ENCODE data around the gene ANKS3.

The ANKS3 gene

GRCh38 chr16:4734063-4734729 lies at the start of gene ANKS3, which contains the start of gene DNAAF8:
Gene ANKS3, minus strand, starts transcription at chr16:4734271. Its CDS starts 4,122 bp downstream, at chr16:4730149.
Gene DNAAF8, plus strand, starts transcription at chr16:4734537. Its CDS starts 1,978 bp downstream, at chr16:4736515.
- DNase-seq, result peak; percentile 75

- no peak for DNase-seq
These were observed 49.3 kb upstream of the ANKS3 start for GRCh38 chr16:4783251-4783950.

GRCh38 chr16:4780235-4780634 lies 46.2 kb upstream of the ANKS3 start:
- no peak for DNase-seq

- no peak for DNase-seq
These were observed 44.0 kb upstream of the ANKS3 start for GRCh38 chr16:4778050-4778392.

- DNase-seq, result no peak
These were observed 43.4 kb upstream of the ANKS3 start for GRCh38 chr16:4777339-4778049.

GRCh38 chr16:4776141-4776705 lies 42.2 kb upstream of the ANKS3 start:
- DNase-seq, result no peak

- no peak for DNase-seq
These were observed 40.9 kb upstream of the ANKS3 start for GRCh38 chr16:4775005-4775404.

GRCh38 chr16:4772351-4772750 lies 38.3 kb upstream of the ANKS3 start:
- DNase-seq, result no peak

GRCh38 chr16:4771646-4772045 lies 37.6 kb upstream of the ANKS3 start:
- DNase-seq, result no peak

GRCh38 chr16:4769306-4769638 lies 35.2 kb upstream of the ANKS3 start:
- no peak for DNase-seq

GRCh38 chr16:4768549-4769305 lies 34.7 kb upstream of the ANKS3 start:
- DNase-seq, result peak; percentile 58

GRCh38 chr16:4767872-4768548 lies 33.9 kb upstream of the ANKS3 start:
- DNase-seq, result no peak

- DNase-seq, result peak; percentile 91
These were observed 33.0 kb upstream of the ANKS3 start, which contains the start of gene ZNF500 for GRCh38 chr16:4766875-4767628. Gene ZNF500, minus strand, starts transcription at chr16:4767162. Its CDS starts 1,184 bp downstream, at chr16:4765978.

GRCh38 chr16:4765511-4766474 lies 31.7 kb upstream of the ANKS3 start:
- no peak for DNase-seq

GRCh38 chr16:4763791-4764190 lies 29.7 kb upstream of the ANKS3 start:
- no peak for DNase-seq

- DNase-seq, result no peak
These were observed 28.1 kb upstream of the ANKS3 start for GRCh38 chr16:4762205-4762604.

- DNase-seq, result no peak
These were observed 26.3 kb upstream of the ANKS3 start for GRCh38 chr16:4760221-4760910.

- no peak for DNase-seq
These were observed 21.6 kb upstream of the ANKS3 start for GRCh38 chr16:4755687-4756086.

- no peak for DNase-seq
These were observed 20.8 kb upstream of the ANKS3 start for GRCh38 chr16:4754865-4755264.

- DNase-seq, result no peak
These were observed 19.2 kb upstream of the ANKS3 start for GRCh38 chr16:4753227-4753626.
